GM19452 (cell line): ENCODE results near the gene JMJD6.
A peak's percentile ranks its signal among the peaks of the same experiment; 100 is the strongest.
"Not testable (repeated sequence)": the region's sequence is repeated elsewhere in the genome, so short reads cannot be mapped to it uniquely, and the experiment has no call there.

Experiments used
- ATAC-seq: cut with Tn5 transposase; IDR thresholded peaks from one replicate; pipeline ENCODE4 v1.9.1; 2021; ENCODE audit not compliant: unreplicated experiment

Gene JMJD6

GRCh38 chr17:76726231-76726775 is at the start of gene JMJD6:
JMJD6 (minus strand) TSS chr17:76726606; CDS start chr17:76726475, 131 bp downstream.
- ATAC-seq, result peak; percentile 51

- no peak for ATAC-seq
Observed at GRCh38 chr17:76775021-76775600, 48.7 kb upstream of the JMJD6 start.

- ATAC-seq, result no peak
Observed at GRCh38 chr17:76772842-76773525, 46.6 kb upstream of the JMJD6 start.

GRCh38 chr17:76758570-76758969 is 32.2 kb upstream of the JMJD6 start:
- ATAC-seq, result no peak

GRCh38 chr17:76757256-76757655 is 30.9 kb upstream of the JMJD6 start:
- ATAC-seq, result no peak

GRCh38 chr17:76755285-76755684 is 28.9 kb upstream of the JMJD6 start:
- ATAC-seq, result no peak

GRCh38 chr17:76753061-76753961 is 26.9 kb upstream of the JMJD6 start:
- ATAC-seq, result no peak

GRCh38 chr17:76752006-76752405 is 25.6 kb upstream of the JMJD6 start:
- ATAC-seq, result no peak

- ATAC-seq, result no peak
Observed at GRCh38 chr17:76751416-76751993, 25.1 kb upstream of the JMJD6 start.

GRCh38 chr17:76748657-76749056 is 22.3 kb upstream of the JMJD6 start:
- no peak for ATAC-seq

GRCh38 chr17:76747716-76748363 is 21.4 kb upstream of the JMJD6 start:
- ATAC-seq, result no peak

- ATAC-seq, result not testable (repeated sequence)
Observed at GRCh38 chr17:76745785-76746184, 19.4 kb upstream of the JMJD6 start.

- ATAC-seq, result no peak
Observed at GRCh38 chr17:76744747-76745146, 18.3 kb upstream of the JMJD6 start.

- no peak for ATAC-seq
Observed at GRCh38 chr17:76742958-76743357, 16.6 kb upstream of the JMJD6 start.

GRCh38 chr17:76740329-76741118 is 14.1 kb upstream of the JMJD6 start:
- ATAC-seq, result no peak

- ATAC-seq, result not testable (repeated sequence)
Observed at GRCh38 chr17:76739568-76740115, 13.2 kb upstream of the JMJD6 start.

GRCh38 chr17:76738468-76738850 is 12.1 kb upstream of the JMJD6 start:
- ATAC-seq, result no peak

GRCh38 chr17:76737676-76738467 is 11.5 kb upstream of the JMJD6 start, which contains the start of gene MFSD11:
MFSD11 (plus strand) TSS chr17:76738119; CDS start chr17:76738353, 234 bp downstream.
- ATAC-seq, result peak; percentile 57
